Fibroblast of upper back skin (primary cell): ENCODE measurements around the gene PXDN.
A peak's percentile ranks its signal among the peaks of the same experiment; 100 is the strongest.

Source experiments
- DNase-seq: peaks from one replicate; pipeline ENCODE4 v3.0.0-alpha.2; 2013

The PXDN gene

GRCh38 chr2:1607971-1608688, 136.2 kb downstream of the PXDN start:
- peak; percentile 35 for DNase-seq

DNA sequence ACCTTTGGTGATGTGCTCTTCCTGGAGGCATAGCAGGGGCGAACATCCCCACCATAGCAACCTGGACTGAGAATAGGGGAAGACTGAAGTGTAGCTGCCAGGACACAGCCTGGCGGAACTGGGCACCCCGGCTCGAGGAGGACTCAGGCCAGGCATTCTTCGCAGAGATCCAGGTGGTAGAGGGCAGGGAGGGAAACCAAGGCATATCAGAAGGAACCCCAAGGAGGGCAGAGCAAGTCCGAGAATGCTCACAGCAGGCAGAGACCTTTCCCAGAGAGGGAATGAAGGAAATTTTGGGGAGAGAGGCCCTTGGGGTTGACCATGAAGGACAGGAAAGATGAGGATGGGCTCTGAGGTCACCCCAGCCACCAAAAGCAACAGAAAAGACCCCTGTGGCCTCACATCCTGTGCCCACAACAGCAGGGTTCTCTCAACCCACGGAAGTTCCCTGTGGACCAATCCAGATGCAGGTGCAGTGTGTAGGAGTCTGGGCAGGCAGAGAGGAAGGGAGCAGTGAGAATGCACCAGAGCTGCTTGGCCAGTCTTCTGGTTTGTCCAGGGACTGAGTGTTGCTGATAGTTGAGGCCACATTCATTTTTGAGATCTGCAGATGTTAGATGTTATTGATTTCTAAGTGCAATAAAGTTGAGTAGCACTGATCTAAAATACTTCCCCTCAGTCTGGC, 136.9 kb downstream of the PXDN start:
- no peak for DNase-seq

DNA sequence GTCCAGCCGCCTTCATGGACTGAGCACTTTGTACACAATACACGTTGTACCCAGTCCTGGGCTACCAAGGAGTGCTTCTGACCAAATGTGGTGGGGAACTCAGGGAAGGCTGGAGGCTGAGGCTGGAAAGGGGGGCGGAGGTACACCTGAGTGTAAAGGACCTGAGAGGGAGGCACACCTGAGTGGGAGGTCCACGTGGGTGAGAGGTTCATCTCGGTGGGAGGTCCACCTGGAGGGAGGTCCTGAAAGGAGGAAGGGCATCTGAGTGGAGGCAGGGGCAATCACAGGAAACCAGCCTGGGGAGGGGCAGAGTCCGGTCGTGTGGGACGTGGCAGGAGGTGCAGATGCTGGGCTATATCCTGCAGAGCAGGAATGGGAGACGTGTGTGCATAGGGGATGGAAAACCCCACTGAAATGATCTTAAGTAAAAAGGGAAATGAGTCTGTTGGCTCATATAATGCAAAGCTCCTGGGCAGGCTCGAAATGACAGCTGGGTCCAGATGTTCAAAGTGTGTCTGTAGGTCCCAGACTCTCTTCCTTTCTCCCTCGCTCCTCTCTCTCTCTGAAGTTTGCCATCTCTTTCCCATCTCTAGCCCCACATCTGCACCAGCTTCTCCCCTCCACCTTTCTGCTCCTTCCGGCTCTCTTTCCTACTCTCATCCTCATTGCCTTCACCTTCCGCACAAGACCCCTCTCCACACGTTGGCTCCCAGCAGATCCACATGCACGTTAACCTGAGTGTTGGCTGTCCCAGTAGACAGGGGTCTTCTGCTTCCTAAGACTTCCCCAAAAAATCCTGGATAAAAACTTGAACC, 137.7 kb downstream of the PXDN start:
- DNase-seq: peak; percentile 45

DNA sequence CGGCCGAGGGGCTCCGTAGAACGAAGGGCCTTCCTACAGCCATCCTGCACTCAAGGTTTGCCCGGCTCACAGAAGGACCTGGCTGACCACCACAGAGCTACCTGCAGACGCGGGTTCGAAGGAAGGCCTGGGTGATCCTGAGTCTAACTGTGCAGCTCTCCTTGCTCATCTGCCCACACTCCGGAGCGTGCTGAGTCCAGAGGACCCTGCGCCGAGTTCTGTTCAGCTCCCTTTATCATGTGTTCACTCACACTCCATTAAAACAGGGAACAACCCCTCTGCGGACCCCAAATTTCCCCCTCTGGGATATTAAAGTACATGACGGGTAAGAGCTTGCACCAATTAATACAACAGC, 138.3 kb downstream of the PXDN start:
- no peak for DNase-seq

GRCh38 chr2:1605102-1606045, 138.9 kb downstream of the PXDN start:
- peak; percentile 56 for DNase-seq

- DNase-seq: no peak
Observed at GRCh38 chr2:1603521-1603920, 140.8 kb downstream of the PXDN start.

GRCh38 chr2:1603059-1603458, 141.3 kb downstream of the PXDN start:
- DNase-seq: no peak

- DNase-seq: no peak
Observed at GRCh38 chr2:1602278-1603010, 141.9 kb downstream of the PXDN start.

DNA sequence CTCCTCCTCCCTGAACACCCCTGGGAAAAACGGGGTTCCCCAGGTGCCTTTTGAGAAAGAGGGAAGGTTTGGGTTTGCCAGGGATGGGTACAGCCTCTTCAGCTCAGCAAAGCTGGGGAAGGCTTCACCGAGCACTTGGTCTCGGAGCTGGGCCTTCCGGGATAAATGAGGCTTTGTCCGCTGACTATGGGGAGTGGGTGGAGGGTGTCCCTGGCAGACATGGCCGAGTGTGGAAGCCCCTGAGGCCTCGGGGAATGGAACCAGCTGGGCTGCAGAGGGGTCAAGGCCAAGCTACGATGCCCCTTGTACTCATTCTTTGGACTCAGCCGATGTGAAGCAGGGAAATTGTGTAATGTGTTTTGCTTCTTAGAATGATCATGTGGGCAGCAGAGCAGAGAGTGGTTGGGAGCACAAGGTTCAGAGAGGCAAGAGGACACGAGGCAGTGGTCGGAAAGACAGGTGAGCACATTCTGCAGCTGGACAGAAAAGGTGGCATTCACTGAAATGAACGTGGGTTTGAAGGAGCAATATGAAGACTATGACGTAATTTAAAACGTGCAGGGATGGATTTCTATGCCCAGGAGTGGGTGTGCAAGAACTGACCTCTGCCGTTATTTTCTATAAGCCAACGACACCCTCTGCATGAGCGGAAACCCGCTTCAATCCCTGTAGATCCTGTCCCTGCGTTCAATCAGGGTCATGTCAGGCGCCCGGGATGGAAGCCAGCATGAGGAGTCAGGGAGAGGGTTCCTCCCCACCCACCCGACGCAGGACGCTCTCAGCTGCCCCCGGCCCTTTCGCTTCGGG, 142.6 kb downstream of the PXDN start:
- no peak for DNase-seq

GRCh38 chr2:1601067-1601412, 143.3 kb downstream of the PXDN start:
- DNase-seq: no peak

DNA sequence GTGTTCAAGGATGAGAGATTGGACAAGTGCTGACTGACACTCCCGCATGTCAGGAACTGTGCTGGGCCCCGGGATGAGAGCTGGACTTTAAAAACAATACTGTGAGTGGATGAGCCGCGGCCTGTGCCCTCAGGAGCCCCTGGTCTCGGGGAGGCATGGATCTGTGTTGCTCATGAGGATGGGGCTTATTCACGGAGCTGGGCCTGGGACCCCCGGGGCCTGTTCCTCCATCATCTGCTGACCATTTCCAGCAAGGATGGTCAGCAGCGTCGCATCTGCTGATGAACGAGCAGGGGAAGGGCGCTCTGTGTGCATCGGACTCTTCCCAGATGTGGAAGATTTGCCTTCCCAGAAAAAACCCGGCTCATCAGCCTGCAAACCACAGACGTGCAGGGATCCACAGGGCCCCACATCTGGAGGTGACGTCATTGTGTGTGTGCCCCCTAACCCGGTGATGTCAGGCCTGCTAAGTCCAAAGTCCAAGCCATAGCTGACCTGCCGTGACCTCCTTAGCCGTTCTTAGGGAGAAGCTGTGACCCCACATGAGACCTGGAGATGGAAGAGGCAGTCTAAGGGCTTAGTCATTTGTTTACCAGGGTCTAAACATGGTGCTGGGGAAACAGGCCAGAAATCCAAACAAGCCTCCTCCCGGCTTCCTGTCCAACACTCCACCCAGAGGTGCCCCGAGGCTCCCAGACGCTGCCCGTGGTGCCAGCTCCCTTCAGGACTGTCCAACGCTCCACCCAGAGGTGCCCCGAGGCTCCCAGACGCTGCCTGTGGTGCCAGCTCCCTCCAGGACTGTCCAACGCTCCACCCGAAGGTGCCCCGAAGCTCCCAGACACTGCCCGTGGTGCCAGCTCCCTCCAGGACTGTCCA, 143.9 kb downstream of the PXDN start:
- DNase-seq: no peak

DNA sequence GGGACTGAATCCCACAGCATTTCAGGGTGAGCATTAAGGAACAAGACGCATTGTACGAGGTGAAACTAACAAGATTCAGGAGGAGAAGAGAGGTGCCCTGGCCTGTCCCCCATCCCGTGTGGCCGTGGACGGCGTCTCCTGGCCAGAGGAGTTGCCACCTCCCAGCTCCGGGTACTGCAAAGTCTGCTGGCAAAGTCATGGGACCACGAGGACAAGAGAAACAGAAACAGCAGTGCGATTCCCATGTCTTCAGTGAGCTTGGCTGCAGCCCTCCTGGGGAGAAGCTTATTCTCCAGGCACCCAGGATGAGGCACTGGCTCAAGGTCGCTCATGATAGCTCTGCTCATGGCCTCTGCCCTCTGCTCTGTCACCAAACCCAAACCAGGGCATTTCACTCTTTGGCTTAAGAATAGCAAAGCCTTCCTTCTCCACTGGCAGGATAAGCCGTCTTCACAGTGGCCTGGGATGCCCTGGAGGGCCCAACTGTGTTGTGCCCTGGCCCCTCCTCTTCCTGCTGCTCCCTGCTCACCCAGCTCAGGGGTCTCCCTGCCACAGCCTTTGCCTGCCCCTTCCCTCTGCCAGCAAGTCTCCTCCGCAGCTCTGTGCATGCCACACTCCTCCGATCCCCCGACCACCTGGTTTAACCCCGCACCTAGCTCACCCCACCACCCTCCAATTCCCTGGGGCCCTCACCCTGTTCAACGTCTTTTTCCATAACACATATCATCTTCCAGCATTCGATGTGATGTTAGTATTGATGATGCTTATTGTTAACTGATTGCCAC, 144.8 kb downstream of the PXDN start:
- no peak for DNase-seq

GRCh38 chr2:1598800-1599199, 145.5 kb downstream of the PXDN start:
- DNase-seq: no peak

- no peak for DNase-seq
Observed at GRCh38 chr2:1598041-1598710, 146.1 kb downstream of the PXDN start.

GRCh38 chr2:1595274-1595673, 149.0 kb downstream of the PXDN start:
- DNase-seq: no peak

- no peak for DNase-seq
Observed at GRCh38 chr2:1594373-1595171, 149.7 kb downstream of the PXDN start.

GRCh38 chr2:1594123-1594372, 150.3 kb downstream of the PXDN start:
- DNase-seq: no peak
